H4 (cell line): Measurements from ENCODE around the gene AUTS2. TPM values are rescaled to one million over a fixed set of nuclear protein-coding genes. Genes with fewer than 3 reads are reported as not detected.
"Not testable (repeated sequence)": the region's sequence is repeated elsewhere in the genome, so short reads cannot be mapped to it uniquely, and the experiment has no call there.

ENCODE experiments used
- DNase-seq: peaks from one replicate; pipeline ENCODE4 v3.0.0-alpha.2; 2015; ENCODE audit warnings: low spot score
- total RNA-seq: library from RNA; depleted of rRNA; stranded (reverse); fragments of >200 nt; shearing (Covaris generic); gene quantifications from 2 replicates; pipeline ENCODE4 v1.2.3, GENCODE V29; 2014

The AUTS2 gene
- total RNA-seq, 1 experiment from 2014 or later: 4.1 TPM

GRCh38 chr7:69759373-69759772 is 161.1 kb downstream of the AUTS2 start:
- DNase-seq: no peak

DNA sequence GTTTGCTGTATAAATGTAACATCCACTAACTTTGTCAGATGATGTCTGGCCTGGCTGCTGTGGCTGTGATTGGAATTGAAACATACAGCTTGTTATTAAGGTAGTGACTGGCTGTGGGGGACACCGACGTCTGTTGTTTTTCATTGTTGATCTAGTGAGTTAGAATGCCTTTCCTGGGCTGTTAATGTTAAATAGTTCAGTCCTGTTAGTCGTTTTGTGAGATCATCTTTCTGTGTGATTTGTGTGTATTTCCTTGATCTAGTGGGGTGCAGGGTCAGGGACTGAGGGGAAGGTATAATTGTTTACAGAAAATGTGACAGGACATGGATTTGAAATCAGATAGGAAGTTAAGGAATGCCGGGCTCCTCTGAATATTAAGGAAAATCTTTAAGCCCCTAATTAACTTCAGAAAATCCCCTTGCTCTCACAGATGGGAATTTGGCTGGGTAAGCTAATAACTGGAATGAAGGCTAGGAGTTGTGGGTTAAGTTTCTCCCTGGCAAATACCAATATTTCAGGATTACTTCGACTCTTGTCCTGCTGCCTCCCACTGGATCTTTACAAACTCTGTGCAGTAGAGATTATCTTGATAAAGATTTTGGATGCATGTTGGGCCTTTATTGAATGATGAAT is 163.1 kb downstream of the AUTS2 start:
- DNase-seq: no peak

DNA sequence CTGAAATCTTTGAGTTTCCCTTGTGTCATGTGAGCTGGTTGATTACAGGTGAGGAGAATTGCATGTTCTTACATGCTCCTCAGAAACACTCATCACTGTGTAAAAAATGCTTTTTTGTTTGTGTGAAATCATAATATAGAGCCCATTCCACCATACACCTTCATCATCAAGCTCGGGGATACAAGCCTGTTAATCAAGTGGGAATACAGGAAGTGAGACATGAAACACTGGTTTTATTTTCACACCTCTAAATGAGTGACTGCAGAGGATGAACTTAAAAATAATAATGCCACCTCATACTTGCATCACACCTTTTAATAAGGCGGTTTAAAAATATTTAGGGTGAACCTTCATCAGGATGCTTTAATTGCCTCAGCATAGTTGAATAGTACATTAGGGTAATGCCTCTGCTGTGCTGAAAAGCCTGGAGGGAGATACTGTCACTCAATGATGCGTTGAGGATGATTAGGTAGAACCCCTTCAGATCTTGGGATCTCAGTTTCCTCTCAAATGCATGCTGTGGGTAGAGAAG is 164.6 kb downstream of the AUTS2 start:
- DNase-seq: no peak

DNA sequence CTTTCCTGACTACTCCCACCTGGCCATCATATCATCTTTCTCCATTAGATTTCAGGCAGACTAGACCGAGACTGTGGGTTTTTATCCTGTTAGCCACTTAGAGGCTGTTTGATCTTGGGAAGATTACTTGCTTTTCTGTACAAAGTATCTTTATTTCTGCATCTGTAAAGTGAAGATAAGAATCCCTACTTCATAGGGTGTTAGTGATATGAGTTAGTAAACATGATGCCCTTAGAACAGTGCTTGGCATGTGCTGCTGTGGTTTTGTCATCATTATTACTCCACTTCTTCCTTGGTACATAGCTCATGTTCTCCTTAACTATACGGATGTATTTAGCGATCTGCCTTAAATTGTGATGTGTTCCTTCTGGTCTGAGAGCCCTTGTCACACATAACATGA is 165.2 kb downstream of the AUTS2 start:
- DNase-seq: no peak

DNA sequence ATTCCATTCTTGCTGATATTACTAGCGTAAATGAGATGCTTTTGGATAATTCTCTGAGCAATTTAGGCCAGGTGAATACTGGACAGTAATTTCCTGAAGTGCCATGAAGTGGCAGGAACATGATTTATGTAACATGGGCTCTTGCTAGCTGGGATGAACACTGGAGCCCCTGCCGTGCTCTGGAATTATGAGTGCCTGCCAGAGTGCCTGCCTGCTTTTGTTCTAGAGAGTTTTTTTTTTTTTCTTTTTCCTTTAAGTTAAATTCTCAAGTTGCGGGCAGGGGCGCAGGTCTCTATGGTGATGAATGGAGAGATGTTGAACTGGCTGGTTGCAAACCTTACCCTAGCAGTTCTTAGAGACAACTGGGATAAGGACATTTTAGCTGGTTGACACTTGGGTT is 165.9 kb downstream of the AUTS2 start:
- no peak for DNase-seq

DNA sequence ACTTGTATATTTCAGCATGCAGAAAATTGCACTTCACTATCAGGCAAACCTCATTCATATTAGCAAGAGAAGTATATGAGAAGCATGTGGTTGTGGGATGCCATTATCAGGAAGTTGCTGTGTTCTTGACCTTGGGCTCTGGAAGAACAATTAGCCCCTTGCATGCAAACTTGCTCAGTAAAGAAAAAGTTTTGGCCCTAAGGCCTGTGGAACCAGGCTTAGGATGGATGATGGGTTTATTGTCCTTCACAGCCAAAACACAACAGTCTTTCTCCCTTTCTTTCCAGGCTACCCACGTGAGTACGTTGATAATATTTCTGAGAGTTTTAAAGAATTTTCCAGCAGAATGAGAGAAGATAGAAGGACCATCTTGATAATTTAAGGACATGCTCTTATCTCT is 166.4 kb downstream of the AUTS2 start:
- DNase-seq: no peak

GRCh38 chr7:69765879-69766278 is 167.6 kb downstream of the AUTS2 start:
- DNase-seq: no peak

DNA sequence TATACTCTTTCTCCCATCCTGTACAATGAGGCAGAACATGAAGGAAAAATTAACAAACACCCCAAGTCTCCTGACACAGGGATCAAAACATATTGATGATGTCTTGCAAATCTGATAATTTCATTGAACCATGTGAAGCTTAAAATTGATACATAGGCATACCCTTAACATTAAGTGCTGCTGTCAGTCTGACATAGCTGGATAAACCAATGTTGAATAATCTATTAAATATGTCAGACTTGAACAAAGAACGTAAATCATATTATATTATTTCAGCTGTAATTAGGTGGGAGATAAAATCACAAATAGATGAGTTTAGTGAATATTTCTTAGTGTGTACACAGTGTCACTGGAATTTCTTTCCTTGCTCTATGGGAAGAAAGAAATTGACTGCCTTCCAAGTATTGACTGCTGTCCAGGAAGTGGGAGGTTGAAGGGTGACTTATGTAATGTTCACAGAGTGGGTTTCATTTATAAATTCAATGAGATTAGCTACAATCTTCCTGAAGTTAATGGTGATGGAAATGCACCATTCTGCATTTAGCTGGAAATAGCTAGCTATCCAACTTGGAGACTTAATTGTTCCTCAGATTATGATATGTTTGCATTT is 170.8 kb downstream of the AUTS2 start:
- no peak for DNase-seq

GRCh38 chr7:69769826-69770225 is 171.6 kb downstream of the AUTS2 start:
- no peak for DNase-seq

DNA sequence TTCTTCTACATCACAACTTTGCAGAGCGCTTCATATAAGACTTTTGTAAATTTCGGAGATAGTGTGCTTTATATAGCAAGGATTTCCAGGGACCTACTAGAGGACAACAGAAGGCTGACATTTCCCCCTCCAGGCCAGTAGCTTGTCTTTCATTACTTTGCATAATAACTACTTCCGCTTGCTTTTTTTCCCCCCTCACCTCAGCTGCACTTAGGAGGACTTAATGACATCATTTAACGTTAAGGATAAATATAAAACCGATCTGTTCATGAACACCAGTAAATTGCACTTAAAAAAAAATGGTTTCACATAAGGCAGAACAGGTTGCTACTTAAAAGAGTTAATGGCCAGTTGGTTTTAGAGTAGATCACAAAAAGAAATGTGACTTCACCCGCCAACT is 172.3 kb downstream of the AUTS2 start:
- DNase-seq: no peak

GRCh38 chr7:69772718-69773436 is 174.6 kb downstream of the AUTS2 start:
- DNase-seq: no peak

- no peak for DNase-seq
These were observed 175.4 kb downstream of the AUTS2 start for GRCh38 chr7:69773535-69774225.

DNA sequence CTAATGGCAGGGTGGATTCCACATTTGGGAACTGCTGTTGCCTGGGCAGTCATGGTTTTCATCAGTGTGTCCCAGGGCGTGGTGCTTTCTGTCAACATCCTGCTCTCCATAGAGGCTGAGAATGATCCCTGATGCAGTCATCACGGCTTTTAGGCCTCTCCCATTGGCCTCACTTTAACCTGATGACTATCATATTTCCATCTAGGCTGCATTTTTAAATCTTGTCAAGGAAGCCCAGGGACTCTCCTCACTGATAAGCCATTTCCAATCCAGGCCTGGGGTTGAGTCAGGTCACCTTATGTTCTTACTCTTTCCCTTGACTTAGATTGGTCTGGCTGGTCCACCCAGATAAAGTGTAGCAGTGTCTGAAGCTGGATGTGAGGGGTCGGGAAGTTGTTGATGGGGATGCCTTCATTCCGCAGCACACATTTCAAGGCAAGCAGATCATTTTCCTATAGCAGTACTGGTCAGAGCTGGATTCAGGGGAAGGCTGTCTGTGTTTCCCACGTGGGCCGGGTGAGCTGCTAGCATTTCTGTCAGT is 177.0 kb downstream of the AUTS2 start:
- DNase-seq: peak; percentile 72

DNA sequence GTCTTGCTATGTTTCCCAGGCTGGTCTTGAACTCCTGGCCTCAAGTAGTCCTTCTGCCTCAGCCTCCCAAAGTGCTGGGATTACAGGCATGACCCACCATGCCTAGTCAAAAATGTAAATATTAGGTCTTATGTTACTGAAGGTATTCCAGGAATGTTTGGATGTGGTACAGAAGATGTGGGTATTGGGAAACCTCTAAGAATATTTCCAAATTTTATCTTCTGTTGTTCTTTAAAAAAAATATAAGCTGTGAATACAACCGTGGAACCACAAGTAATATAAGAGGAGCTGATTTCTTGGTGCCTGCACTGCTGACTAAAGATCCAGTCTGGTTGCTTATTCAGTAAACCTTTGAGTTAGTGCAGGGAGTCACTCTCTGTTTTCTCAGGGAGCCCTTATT is 178.3 kb downstream of the AUTS2 start:
- DNase-seq: peak; percentile 62

DNA sequence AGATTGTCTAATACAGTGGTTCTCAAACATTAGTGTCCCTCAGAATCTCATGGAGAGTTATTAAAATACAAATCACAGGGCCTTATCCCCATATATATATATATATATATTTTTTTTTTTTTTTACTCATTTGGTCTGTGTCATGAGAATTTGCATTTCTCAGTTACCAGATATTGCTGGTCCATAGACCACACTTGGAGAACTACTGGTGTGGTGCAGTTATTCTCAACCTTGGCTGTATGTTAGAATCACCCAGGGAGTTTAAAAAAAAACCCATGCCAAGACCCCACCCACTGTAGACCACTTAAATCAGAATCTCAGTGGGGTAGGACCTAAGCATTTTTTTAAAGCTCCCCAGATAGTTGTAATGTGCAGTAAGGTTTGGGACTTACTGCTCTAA is 179.9 kb downstream of the AUTS2 start:
- no peak for DNase-seq

- peak; percentile 74 for DNase-seq
These were observed 182.1 kb downstream of the AUTS2 start for GRCh38 chr7:69780379-69780778.

DNA sequence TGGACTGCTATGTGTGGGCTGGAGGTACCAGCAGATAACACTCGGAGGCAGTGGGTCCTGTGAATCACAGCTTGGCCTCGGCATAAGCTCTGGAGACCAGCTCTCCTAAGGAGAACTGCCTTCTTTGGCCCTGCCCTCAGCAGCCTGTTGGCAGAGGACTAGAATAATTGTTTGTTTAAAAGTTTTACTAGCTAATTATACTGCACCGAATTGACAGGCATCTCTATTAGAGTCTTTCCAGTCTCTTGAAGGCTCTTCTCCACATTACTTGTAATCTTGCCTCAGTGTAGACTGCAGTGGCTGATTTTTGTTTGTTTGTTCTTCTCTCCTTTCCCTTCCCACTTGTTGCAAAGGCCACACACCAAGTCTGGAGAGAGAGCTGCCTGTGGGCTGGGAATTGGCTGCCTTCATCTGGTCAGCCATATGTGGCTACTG is 183.2 kb downstream of the AUTS2 start:
- peak; percentile 93 for DNase-seq

GRCh38 chr7:69782917-69783684 is 184.8 kb downstream of the AUTS2 start:
- peak; percentile 64 for DNase-seq

DNA sequence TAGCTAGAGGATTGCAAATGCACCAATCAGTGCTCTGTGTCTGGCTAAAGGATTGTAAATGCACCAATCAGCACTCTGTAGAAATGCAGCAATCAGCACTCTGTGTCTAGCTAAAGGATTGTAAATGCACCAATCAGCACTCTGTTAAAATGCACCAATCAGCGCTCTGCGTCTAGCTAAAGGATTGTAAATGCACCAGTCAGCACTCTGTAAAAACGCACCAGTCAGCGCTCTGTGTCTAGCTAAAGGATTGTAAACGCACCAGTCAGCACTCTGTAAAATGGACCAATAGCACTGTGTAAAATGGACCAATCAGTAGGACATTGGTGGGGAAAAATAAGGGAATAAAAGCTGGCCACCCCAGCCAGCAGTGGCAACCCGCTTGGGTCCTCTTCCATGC is 187.9 kb downstream of the AUTS2 start:
- not testable (repeated sequence) for DNase-seq

GRCh38 chr7:69786730-69787395 is 188.6 kb downstream of the AUTS2 start:
- DNase-seq: no peak
